GM12873 (cell line): ENCODE data around the gene FSD1.

Experiments used
- TF ChIP-seq, protein P1 (sequence below): IDR thresholded peaks from 2 replicates; pipeline ENCODE4 v1.5.1; 2012; ENCODE audit warnings: low read depth, mild to moderate bottlenecking, moderate library complexity, low read length, control low read depth; ENCODE audit not compliant: insufficient read depth; ENCODE audit errors: missing control alignments

The FSD1 gene

DNA sequence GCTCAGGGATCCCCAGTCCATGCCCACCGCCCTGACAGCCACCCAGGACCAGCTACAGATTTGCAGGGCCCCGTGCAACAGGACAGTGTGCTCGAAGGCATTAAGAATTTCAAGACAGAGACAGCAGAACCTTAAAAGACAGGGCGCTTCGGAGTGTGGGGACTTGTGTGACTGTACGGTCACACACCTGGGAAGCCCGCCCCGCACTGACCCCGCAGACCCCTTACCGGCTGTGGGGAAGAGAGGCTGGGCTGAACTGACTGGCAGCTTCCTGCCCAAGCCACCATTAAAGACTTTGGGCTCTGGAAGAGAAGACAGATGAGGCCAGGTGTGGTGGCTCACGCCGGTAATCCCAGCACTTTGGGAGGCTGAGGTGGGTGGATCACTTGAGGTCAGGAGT is 19.8 kb downstream of the FSD1 start:
- TF ChIP-seq, protein P1, sequence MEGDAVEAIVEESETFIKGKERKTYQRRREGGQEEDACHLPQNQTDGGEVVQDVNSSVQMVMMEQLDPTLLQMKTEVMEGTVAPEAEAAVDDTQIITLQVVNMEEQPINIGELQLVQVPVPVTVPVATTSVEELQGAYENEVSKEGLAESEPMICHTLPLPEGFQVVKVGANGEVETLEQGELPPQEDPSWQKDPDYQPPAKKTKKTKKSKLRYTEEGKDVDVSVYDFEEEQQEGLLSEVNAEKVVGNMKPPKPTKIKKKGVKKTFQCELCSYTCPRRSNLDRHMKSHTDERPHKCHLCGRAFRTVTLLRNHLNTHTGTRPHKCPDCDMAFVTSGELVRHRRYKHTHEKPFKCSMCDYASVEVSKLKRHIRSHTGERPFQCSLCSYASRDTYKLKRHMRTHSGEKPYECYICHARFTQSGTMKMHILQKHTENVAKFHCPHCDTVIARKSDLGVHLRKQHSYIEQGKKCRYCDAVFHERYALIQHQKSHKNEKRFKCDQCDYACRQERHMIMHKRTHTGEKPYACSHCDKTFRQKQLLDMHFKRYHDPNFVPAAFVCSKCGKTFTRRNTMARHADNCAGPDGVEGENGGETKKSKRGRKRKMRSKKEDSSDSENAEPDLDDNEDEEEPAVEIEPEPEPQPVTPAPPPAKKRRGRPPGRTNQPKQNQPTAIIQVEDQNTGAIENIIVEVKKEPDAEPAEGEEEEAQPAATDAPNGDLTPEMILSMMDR: no peak

DNA sequence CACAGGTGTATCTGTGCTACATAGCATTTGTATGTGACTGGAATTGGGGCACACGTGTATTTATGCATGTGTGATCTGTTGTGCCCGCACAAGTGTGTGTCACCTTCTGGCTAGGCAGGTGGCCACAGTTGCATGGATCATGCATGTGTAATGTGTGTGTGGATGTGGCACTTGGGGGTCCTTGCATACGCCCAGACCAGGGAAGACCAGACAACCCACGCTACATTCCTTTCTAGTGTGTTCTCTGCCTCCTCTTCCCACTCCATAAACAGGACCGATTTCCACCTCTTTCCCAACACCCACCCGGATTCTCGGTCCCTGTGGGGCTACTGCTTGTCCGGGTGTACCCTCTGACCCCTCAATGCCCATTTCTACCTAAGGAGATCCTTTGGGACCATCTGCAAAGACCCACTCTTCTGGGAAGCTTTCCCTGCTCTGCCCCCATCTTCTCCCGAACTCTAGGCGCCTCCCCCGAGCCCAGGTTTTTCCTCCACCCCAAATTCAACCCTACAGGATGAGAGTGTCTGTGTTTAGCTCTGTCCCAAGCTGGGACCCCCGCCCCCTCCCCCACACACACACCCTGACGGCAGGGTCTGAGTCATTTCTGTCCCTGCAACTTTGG is 21.9 kb downstream of the FSD1 start:
- TF ChIP-seq, protein P1: no peak

DNA sequence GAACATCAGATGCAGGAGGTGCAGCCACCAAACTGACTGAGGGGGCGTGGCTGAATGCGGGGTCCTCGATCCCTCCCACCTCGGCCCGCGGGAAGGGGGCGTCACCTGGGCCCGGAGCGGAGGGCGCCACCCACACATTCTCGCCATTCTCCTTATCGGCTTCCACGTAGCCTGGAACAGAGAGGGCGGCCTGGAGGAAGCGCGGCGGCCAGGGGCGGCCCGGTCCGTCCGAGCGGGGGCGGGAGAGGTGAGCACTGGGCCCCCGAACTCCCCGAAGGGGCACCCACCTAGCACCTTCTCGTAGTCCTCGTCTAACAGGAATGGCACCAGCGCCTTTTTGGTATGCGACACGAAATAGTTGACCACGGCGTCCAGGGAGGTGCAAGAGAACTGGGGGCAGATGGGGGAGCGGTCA is 22.4 kb downstream of the FSD1 start:
- TF ChIP-seq, protein P1: no peak

DNA sequence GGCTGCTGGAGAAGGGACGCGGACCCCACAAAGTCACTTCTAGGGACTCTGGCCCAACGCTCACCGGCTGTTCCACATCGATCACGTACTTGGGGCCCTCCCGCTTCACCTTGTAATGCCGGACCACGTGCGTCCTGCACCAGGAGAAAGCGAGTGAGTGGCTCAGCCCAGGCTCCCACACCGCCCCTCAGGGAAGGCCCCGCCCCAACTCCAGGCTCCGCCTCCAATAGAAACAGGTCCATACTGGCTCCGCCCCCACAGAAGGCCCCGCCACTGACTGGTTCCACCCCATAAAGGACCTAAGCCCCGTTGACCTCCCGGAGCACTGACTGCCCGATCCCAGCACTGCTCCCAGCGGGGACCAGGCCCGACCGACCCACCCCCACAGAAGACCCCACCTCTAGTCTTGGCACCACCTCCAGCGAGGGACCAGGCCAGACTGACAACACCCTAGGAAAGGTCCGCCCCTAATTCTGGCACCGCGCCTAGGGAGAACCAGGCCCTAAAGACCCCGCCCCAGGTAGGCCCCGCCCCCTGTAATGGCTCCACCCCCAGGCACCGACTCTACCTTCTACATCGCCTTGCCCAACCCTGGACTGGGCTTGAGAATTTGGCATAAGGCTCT is 23.0 kb downstream of the FSD1 start:
- TF ChIP-seq, protein P1: no peak

DNA sequence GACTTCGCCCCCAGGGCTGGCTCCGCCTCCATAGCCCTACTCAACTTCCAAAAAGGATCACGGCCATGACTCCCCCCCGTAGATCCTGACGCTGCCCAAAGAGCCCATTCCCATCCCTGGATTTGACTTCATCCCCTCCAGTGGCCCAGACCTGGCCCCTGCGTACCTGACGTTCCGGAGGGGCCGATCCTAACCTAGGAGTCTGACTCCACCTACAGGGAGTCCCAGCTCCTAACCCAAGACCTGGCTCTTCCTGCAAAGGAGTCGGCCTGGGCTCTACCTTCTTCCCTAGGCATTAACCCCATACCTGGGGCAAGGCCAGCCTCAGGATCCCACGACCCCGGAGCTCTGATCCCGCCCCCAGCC is 23.5 kb downstream of the FSD1 start:
- TF ChIP-seq, protein P1: no peak

DNA sequence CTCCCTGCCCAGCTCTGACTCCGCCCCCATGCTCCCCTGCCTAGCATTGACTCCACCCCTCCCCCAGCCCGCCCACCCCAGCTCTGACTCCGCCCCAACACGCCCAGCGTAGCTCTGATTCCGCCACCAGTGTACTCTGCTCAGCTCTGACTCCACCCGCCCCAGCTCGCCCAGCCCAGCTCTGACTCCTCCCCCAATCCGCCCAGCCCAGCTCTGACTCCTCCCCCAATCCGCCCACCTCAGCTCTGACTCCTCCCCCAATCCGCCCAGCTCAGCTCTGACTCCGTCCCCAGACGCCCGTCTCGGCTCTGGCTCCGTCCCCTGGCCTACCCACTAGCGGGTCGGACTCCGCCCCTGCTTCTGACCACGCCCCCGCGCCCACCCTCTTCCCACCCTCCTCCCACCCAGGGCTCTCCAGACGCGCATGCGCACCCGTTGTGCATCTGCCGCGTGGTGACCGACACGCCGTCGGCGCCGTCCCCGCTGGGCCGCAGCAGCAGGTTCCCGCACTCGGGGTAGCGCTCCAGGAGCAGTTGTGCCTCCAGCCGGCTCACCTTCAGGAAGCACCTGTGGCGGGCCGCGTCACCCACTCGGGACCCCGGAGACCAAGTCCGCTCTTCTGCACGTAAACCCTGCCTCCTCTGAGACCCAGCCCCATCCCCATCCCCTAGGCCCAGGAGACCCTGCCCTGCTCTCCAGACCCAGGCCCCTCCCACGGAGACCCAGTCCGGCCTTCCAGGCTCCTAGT is 24.0 kb downstream of the FSD1 start:
- TF ChIP-seq, protein P1: no peak

DNA sequence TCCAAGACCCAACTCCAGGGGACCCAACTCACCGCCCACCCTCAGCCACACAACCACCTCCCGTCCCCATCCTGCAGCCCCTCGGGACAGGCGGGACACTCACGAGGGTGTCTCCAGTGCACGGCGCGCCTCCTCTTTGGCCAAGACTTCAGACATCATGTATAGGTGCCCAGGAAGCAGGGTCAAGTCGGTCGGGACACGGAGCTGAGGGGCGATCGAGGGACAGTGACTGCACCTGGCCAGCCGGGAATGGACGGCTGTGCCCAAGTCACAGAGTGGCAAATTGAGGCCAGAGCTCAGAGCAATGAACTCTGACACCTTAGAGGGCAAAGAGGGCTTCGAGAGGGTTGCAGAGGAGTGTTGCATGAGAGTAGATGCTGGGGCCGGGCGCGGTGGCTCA is 25.5 kb downstream of the FSD1 start:
- TF ChIP-seq, protein P1: no peak
